GM21447 (cell line): ENCODE measurements around the gene EFCAB6.

Experiments
- ATAC-seq: cut with Tn5 transposase; IDR thresholded peaks from one replicate; pipeline ENCODE4 v1.9.1; 2021; ENCODE audit not compliant: unreplicated experiment

EFCAB6 gene

GRCh38 chr22:43819421-43819921 lies 7.4 kb upstream of the EFCAB6 start:
- ATAC-seq: no peak

GRCh38 chr22:43818981-43819380 lies 6.9 kb upstream of the EFCAB6 start:
- ATAC-seq: no peak

- no peak for ATAC-seq
Measured at GRCh38 chr22:43817402-43817801, 5.3 kb upstream of the EFCAB6 start.

DNA sequence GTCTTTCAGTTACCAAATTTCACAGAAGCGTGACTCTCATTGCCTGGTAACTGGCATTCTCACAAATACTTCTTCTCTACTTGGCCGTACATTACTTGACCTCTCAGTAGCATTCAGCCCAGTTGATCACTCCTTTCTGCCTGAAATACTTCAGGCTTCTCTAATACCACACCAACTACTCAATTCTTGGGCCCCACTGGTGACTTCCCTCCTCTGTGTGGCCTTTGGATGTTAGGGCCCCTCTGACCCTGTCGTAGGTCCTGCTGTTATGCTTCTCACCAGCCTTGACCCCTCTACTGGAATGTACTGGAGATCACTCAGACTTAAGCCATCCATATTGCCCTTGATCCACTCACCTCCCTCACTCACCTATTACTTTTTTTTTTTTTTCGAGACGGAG lies 2.2 kb upstream of the EFCAB6 start:
- ATAC-seq: no peak

DNA sequence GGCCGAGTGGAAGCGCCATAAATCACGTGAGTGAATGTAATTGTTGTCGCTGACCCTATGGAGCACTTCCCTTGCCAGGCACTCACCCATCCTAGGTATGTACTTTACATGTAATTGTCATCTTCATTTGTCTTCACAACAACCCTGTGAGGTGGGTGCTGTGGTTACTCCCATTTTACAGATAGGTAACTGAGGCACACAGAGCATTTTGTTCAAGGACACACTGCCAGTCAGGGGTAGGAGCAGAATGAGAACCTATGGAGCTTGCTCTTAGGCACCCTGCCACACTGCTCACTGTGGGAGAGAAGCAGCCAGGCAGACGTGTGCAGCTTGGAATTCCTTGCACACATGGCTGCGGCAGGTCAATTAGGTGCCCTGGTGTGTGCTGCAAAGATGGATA lies 785 bp upstream of the EFCAB6 start:
- ATAC-seq: no peak

GRCh38 chr22:43811777-43812148 lies 342 bp downstream of the EFCAB6 start:
- no peak for ATAC-seq

DNA sequence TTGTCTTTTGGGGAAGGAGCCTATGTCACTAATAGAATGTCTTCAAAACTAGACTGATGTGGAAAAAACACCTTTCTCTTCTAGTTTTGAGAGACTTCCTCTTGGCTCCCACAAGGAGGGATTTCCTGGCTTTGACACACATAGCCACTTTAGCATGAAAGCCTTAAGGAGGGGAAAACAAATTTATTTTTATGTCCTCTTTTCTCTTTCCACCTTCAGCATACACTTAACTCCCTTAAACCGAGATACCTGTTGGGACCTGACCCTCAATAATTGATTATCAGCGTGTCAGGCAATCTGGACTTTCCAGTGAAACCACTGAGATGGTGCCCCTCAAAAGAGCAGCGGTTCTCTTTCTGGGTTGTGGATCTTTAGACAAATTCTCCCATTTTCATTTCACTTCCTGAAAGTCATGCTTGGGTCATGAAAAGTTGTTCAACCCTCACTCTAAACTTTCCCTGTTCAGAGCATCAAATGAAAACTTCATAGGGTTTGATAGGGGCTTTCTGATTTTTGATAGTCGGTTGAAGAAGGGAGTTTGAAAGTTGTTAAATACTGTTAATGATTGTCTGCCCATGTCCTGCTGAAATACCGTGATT lies 9.1 kb downstream of the EFCAB6 start:
- ATAC-seq: no peak

DNA sequence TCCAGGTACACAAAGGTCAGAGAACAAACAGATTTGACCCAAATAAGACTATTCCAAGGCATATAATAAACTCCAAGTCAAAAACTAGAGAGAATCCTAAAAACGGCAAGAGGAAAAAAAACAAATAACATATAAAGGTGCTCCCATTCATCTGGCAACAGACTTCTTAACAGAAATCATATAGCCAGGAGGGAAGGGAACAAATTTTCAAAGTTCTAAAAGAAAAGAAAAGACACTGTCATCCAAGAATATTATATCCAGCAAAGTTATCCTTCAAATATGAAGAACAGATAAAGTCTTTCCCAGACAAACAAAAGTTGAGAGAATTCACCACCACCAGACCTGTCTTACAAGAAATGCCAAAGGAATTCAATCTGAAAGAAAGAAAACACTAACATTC lies 11.1 kb downstream of the EFCAB6 start:
- no peak for ATAC-seq

- no peak for ATAC-seq
Measured at GRCh38 chr22:43798492-43798891, 13.6 kb downstream of the EFCAB6 start.

DNA sequence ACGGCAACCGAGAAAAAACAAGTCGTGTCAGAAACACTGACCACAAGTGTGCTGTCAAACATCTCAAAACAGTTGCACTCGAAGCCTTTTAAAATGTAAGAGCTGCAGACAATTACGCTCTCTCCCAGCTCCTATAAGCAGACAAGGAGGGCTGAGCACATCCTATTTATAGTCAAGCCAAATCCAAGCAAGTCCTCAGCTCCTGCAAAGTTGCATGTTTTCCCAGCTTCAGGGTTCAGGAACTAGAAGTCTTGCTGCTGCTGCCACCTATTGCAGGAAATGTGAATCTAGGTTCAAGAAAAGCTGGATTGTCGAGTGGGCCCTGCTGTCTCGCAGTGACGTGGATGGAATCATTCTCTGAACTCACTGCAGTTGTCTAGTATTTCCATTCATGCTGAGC lies 15.5 kb downstream of the EFCAB6 start:
- no peak for ATAC-seq

DNA sequence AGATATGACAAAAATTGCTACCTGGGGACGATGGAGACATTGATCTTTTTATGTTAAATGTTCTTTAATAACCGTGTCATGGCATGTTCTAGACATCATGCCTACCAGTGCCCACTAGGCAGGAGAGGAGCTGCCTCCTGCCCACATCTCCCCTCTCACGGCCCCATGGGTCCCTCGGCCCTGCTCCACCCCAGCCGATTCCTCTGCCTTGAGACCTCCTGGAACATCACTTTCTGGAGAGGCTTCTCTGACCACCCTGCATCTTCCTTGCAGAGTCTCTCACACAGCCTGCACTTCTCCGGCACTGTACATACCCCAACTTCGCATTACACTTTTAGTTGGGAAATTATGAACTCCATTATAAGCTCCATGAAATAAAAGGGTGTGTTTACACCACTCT lies 16.8 kb downstream of the EFCAB6 start:
- ATAC-seq: no peak

- no peak for ATAC-seq
Measured at GRCh38 chr22:43792905-43793304, 19.2 kb downstream of the EFCAB6 start.

- ATAC-seq: no peak
Measured at GRCh38 chr22:43789452-43789851, 22.7 kb downstream of the EFCAB6 start.

DNA sequence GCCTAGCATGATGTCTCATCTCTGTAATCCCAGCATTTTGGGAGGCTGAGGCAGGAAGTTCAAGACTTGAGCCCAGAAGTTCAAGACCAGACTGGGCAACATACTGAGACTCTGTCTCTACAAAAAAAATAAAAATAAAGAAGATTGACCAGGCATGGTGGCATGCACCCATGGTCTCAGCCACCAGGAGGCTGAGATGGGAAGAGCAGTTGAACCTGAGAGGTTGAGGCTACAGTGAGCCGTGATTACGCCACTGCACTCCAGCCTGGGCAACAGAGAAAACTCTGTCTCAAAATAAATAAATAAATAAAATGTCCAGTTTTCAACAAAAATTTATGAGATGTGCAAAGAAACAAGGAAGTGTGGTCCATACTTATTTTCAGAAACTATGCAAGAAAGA lies 28.3 kb downstream of the EFCAB6 start:
- no peak for ATAC-seq

DNA sequence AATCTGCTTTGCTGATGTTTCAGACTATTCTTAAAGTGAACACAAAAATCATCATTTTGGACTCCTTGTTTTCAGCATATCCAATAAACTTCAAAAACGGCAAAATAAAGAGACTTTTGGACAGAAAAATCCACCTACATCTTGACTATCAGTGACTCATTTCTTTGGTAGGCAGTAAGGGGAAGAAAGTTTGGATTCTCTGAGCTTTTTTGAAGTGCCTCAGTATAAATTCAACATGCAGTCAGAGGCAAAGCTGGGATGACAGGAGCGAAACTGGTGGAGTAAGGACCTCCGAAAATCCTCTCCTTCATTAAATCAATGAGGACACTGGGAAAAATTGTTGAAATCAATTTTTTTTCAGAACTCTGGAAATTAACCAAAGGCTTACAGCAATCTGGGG lies 29.7 kb downstream of the EFCAB6 start:
- ATAC-seq: no peak

DNA sequence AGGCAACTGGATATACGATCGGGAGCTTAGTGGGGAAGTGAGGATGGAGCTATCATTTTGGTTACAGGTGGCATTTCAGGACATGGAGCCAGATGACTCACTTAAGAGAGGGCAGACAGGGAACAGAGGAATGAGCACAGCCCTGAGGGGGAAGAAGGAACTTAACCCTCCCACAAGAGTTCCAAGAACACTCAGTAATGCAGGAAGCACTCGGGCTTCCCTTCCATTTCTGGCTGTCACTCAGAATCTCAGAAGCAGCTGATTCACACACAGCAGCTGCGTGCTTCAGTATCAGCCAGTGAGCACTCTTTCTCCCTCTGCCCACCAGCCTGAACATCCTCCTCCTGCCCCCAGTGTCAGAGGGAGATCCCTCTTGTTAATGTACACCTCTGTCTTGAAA lies 34.8 kb downstream of the EFCAB6 start:
- ATAC-seq: no peak

GRCh38 chr22:43776081-43776670 lies 35.9 kb downstream of the EFCAB6 start:
- ATAC-seq: no peak

GRCh38 chr22:43774318-43774915 lies 37.7 kb downstream of the EFCAB6 start:
- ATAC-seq: no peak

DNA sequence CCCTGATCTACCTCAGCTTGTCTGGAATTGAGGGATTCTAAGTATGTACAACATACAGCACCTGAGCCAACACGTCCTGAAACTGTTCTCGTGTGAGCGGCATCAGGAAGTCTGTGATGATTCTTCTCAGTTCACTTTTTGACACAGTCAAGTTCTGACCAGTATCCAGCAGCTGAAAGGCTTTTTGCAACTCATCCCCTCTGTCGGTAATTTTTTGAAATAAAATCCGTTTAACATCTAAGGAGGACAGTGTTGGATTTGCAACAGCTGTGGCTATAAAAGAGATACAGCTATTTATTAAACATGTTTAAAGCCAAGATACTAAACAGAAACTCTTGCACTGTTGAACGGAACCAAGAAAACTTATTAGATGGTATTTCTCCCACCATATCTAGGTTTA lies 39.3 kb downstream of the EFCAB6 start:
- ATAC-seq: no peak

GRCh38 chr22:43755452-43755851 lies 56.7 kb downstream of the EFCAB6 start:
- no peak for ATAC-seq

DNA sequence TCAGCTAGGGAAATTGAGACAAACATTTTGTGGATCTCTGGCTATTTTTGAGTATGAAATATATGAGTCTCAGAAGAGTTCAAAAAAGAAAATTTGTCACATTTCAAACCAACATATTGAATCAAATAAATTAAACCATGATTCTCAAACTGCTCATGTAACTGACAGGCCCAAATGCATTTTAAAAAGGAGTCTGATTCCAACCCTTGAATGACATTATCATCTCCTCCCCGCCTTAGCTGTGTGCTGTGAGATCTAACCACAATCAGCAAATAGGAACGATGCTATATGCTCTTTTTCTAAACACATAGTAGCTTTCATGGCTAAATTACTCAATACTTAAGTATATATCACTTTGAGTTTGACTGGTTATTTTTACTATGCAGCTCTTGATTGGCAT lies 57.1 kb downstream of the EFCAB6 start:
- no peak for ATAC-seq

GRCh38 chr22:43754176-43754575 lies 57.9 kb downstream of the EFCAB6 start:
- no peak for ATAC-seq

- no peak for ATAC-seq
Measured at GRCh38 chr22:43753688-43754087, 58.4 kb downstream of the EFCAB6 start.
